Body of pancreas (tissue), 4 donors: ENCODE results near the gene PALM.

Experiments used
- CTCF ChIP-seq, 7 experiments: fragments of 450-650 bp in 4 of 7; fragments of 200-600 bp in 3 of 7; sonication (generic) in 3 of 7; IDR thresholded peaks; one replicate each; pipeline ENCODE4 v1.5.1; 2016 to 2019; ENCODE audit warnings: antibody characterized with exemption in 7 of 7
- POLR2A ChIP-seq, 3 donors: fragments of 450-650 bp; IDR thresholded peaks; one replicate each; pipeline ENCODE4 v1.6.1; 2016; ENCODE audit warnings: antibody characterized with exemption in 3 of 3, mild to moderate bottlenecking in 2 of 3

GRCh38 chr19:728011-728410, 19.3 kb downstream of the PALM start:
- TF ChIP-seq CTCF (IDR thresholded peaks at IDR 0.05): no peak
- no peak for TF ChIP-seq POLR2A (IDR thresholded peaks at IDR 0.05)
